Nephron progenitor cell (in vitro differentiated cells): Measurements from ENCODE around the gene MORN5.

Experiments used
- DNase-seq: peaks from one replicate; pipeline ENCODE4 v3.0.0; 2021
- H3K27ac Mint-ChIP-seq: 2 replicates; pipeline ENCODE4 v1.8.0; 2021; ENCODE audit warnings: mild to moderate bottlenecking, moderate library complexity, mixed read lengths
- H3K27me3 Mint-ChIP-seq: 2 replicates; pipeline ENCODE4 v1.8.0; 2021; ENCODE audit warnings: mild to moderate bottlenecking, low read depth, mixed read lengths; ENCODE audit not compliant: poor library complexity
- H3K36me3 Mint-ChIP-seq: 2 replicates; pipeline ENCODE4 v1.8.0; 2021; ENCODE audit warnings: low read depth, mixed read lengths
- H3K4me1 Mint-ChIP-seq: 2 replicates; pipeline ENCODE4 v1.8.0; 2021; ENCODE audit warnings: mixed read lengths
- H3K4me3 Mint-ChIP-seq: 2 replicates; pipeline ENCODE4 v1.8.0; 2021; ENCODE audit warnings: mild to moderate bottlenecking, moderate library complexity, mixed read lengths
- H3K9me3 Mint-ChIP-seq: 2 replicates; pipeline ENCODE4 v1.8.0; 2021; ENCODE audit warnings: mild to moderate bottlenecking, moderate library complexity, mixed read lengths
- CTCF ChIP-seq: fragments of 200-600 bp; sonication (generic); IDR thresholded peaks from 2 replicates; pipeline ENCODE4 v1.5.0; 2021; ENCODE audit warnings: antibody characterized with exemption

MORN5 gene

GRCh38 chr9:122134822-122135528, 24.7 kb upstream of the MORN5 start:
- Mint-ChIP-seq H3K36me3 (no peaks in the 10 kb centered on the region), H3K27me3 (peaks cover 58% of the 10 kb centered on the region), H3K9me3 (no peaks in the 10 kb centered on the region), H3K4me1 (peaks cover 16% of the 10 kb centered on the region), H3K27ac (no peak overlapping the region), H3K4me3 (no peak overlapping the region)
- no peak for DNase-seq
- no peak for TF ChIP-seq CTCF

GRCh38 chr9:122135529-122135859, 24.2 kb upstream of the MORN5 start:
- no peaks in the 10 kb centered on the region for H3K36me3 Mint-ChIP-seq
- peaks cover 57% of the 10 kb centered on the region for H3K27me3 Mint-ChIP-seq
- no peak overlapping the region for H3K27ac Mint-ChIP-seq
- no peaks in the 10 kb centered on the region for H3K9me3 Mint-ChIP-seq
- no peak for TF ChIP-seq CTCF
- H3K4me1 Mint-ChIP-seq, result peaks cover 16% of the 10 kb centered on the region
- DNase-seq, result no peak
- H3K4me3 Mint-ChIP-seq, result no peak overlapping the region

GRCh38 chr9:122138560-122139268, 21.0 kb upstream of the MORN5 start:
- H3K27me3 Mint-ChIP-seq, result peaks cover 31% of the 10 kb centered on the region
- no peak overlapping the region for H3K4me3 Mint-ChIP-seq
- TF ChIP-seq CTCF, result no peak
- no peak overlapping the region for H3K27ac Mint-ChIP-seq
- H3K4me1 Mint-ChIP-seq, result no peaks in the 10 kb centered on the region
- peaks cover 4% of the 10 kb centered on the region for H3K36me3 Mint-ChIP-seq
- H3K9me3 Mint-ChIP-seq, result no peaks in the 10 kb centered on the region
- no peak for DNase-seq

GRCh38 chr9:122140368-122141193, 19.1 kb upstream of the MORN5 start:
- Mint-ChIP-seq H3K27ac (no peak overlapping the region), H3K36me3 (peaks cover 19% of the 10 kb centered on the region), H3K4me3 (no peak overlapping the region), H3K4me1 (no peaks in the 10 kb centered on the region), H3K27me3 (peaks cover 20% of the 10 kb centered on the region), H3K9me3 (no peaks in the 10 kb centered on the region)
- TF ChIP-seq CTCF, result no peak
- DNase-seq, result no peak

GRCh38 chr9:122141671-122142070, 18.0 kb upstream of the MORN5 start:
- Mint-ChIP-seq H3K27me3 (peaks cover 18% of the 10 kb centered on the region), H3K36me3 (peaks cover 24% of the 10 kb centered on the region), H3K4me1 (no peaks in the 10 kb centered on the region), H3K9me3 (no peaks in the 10 kb centered on the region), H3K4me3 (no peak overlapping the region), H3K27ac (no peak overlapping the region)
- TF ChIP-seq CTCF, result no peak
- no peak for DNase-seq
